Activated effector memory CD4-positive, alpha-beta T cell treated with Interleukin-2 at 50 U/mL for 16 hours (primary cell): ENCODE data around the gene GIGYF1.
"Not testable (repeated sequence)": the region's sequence is repeated elsewhere in the genome, so short reads cannot be mapped to it uniquely, and the experiment has no call there.

Experiments used
- DNase-seq: peaks from one replicate; pipeline ENCODE4 v3.0.0-alpha.2; 2020

GIGYF1 gene

GRCh38 chr7:100708395-100708794, 14.3 kb upstream of the GIGYF1 start:
- DNase-seq: no peak

- no peak for DNase-seq
Measured at GRCh38 chr7:100706672-100707311, 12.7 kb upstream of the GIGYF1 start.

DNA sequence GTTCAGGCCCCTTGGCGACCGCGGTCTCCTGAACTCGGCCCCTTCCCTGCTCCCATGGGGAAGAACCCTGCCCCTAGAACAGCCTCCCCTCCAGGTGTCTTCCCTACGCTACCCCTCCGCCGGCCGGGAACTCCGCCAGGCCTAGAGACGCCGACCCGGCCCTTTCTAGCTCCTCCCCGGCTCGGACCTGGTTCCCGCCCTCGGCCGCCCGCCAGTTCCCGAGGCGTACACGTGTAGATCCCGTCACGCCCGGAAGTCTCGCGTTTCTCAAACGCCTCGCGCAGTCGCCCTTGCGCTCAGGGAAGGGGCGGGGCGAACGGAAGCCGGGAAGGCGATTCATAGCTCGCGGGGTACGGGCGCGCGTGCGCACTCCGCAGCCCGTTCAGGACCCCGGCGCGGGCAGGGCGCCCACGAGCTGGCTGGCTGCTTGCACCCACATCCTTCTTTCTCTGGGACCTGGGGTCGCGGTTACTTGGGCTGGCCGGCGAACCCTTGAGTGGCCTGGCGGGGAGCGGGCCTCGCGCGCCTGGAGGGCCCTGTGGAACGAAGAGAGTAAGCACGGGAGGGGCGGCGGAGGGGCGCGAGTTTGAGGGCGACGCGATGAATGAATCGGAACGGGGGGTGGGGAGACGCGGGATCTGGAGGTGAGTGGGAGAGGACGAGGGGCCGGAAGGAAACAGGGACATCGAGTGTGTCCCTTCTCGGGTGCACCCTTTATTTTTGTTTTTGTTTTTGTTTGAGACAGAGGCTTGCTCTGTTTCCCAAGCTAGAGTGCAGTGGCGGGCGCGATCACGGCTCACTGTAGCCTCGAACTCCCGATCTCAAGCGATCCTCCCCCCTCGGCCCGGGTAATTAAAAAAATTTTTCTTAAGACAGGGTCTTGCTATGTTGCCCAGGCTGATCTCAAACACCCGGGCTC, 12.0 kb upstream of the GIGYF1 start, which contains the start of gene POP7:
TSS of gene POP7 (plus strand) at position 369 of the 919 bp plus-strand sequence. CDS start 710 bp downstream, outside the sequence.
- DNase-seq: peak; percentile 97

DNA sequence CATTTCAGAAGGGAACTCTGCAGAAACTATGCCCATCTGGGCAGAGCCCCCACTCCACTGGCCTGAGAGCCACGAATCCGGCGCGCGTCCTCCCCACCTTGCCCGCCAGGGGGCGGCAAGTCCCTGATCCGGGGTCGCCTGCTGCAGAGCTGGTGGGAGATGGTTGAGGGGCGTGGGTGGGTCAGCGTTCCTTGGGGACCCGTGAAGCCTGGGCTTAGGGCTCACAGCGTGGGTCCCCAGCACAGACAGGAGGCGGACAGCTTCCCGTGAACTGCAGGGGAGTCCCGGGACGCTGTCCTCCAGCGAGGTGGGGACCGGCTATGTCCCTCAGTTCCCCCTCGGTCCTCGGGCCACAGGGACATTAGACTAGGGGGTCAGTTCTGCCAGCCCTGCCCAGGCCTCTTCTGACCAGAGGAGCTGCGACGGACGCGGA, 11.3 kb upstream of the GIGYF1 start:
- DNase-seq: peak; percentile 63

GRCh38 chr7:100701089-100701488, 7.0 kb upstream of the GIGYF1 start:
- DNase-seq: not testable (repeated sequence)

- no peak for DNase-seq
Measured at GRCh38 chr7:100699018-100699417, 5.0 kb upstream of the GIGYF1 start.

- DNase-seq: no peak
Measured at GRCh38 chr7:100696123-100696521, 2.1 kb upstream of the GIGYF1 start.

- no peak for DNase-seq
Measured at GRCh38 chr7:100693312-100694097, 545 bp downstream of the GIGYF1 start.

GRCh38 chr7:100692578-100692961, 1.5 kb downstream of the GIGYF1 start:
- DNase-seq: no peak

DNA sequence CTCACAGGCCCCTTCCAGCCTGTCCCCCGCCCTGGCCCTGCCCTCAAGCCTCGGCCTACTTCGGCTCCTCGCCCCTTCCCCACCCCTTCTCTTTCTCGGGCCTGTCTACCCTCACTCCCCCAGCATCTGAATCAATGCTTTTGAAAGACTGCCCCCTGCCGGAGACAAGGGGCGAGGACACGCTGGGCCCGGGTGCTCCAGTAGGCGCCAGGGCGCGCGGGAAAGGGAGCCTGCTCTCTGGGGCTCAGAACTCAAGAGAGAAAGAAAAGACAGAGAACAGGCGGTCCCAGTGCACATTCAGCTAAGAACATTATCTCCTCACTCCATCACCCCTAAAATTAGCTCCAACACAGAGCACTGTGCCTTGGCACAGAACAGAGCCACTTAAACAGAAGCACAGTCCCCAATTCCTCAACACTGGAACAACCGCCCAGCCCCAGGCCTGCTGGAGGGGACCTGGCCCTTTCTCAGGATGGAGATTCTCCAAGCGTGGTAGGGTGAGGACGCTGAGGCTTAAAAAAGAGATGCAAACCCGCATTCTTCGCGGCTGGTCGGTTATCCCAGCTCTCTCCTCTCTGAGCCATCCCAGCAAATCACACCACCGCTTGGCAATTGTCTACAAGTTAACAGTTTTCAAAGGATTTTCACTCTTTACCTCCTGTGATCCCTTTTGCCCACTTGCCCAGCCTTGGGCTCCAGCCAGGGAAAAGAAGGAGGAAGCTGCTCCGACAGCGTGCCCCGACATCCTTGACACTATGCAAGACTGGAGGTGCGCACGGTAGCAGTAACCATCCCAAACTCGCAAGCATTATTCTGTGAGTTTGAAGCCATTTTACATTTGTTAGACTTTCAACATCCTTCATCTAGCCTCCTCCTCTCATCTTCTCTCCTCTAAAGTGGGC, 2.1 kb downstream of the GIGYF1 start:
- peak; percentile 68 for DNase-seq

GRCh38 chr7:100689230-100690135, 4.6 kb downstream of the GIGYF1 start:
- no peak for DNase-seq

DNA sequence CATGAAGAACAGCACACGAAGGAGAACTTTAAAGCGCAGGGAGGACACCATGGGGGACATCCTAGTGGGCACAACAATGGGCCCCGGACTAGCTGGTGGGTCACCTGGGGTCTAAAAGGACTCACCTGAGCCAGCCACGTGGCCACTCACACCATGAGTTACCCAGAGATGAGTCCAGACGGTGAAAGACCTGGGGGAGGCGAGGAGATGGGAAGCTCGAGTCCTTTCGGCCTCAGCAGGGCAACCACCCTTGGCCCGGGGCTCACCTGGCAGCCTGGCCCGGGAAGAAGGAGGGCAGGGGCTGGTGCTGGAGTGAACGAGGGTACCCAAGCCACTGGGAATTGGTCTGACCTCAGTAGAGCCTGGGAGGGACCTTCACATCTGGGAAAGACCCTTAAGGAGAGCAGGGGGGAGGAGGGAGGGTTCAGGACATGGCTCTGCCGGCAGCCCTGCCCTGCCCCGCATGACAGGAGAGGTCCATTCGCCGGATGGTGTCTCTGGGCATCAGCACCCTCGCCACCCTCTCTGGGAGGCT, 5.7 kb downstream of the GIGYF1 start:
- no peak for DNase-seq

DNA sequence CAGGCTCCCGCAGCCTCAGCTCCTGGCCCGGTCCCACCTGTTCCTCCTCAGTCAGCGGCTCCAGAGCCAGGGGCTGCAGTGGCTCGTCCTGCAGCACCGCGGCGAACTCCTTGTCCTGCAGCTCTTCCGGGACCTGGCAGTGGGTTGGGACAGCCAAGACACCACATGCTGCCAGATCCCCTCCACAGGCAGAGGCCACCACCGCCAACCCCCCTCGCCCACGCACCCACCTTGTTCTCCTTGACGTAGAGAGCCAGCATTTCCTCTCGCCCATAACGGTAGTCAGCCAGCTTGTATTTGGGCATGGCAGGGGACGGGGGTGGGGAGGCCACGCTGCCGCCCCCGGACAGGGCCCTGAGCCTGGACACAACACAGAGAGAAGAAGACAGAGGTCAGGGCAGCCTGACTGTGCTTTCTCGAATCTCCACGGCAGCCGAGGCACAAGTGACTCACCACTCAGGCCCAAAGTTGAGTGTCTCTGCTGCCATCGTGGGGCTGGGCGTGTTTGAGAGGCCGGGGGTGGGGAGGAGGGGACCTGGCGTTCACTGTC, 6.2 kb downstream of the GIGYF1 start:
- DNase-seq: no peak

DNA sequence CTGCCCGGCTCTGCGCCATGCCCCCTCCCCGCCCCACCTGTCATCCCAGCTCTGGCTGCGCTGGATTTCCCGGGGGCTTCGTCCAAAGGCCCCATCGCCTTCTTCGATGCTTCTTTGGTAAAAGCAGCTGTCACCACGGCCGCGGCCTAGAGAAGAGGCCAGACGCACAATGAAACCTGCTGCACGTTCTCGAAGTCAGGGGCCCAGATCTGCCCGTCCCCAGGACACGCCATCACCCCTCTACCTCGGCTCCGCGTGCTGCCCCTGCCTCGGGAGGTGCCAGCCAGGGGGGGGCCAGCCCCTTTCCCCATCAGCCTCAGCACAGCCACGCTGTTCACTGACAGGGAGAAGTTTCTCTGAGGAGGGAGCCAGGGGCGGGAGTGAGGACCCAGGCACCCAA, 6.8 kb downstream of the GIGYF1 start:
- no peak for DNase-seq

DNA sequence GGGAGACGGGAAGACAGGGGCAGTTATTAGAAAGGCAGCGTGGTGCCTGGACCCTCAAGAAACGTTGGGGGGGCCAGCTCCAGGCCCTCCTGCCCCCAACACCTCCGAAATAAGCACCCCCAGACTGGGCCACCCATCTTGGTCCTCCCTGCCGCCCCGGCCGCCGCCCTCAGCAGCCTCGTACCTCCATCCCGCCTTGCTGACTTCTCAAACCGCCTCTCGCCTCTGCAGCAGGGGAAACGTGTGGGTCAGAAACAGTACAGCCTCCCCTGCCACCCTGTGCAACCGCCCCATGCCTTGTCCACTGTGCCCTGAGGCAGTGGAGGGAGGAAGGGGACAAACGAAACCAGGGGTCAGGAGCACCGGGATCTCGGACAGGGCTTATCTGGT, 7.2 kb downstream of the GIGYF1 start:
- DNase-seq: no peak

GRCh38 chr7:100686201-100686821, 7.7 kb downstream of the GIGYF1 start:
- no peak for DNase-seq

DNA sequence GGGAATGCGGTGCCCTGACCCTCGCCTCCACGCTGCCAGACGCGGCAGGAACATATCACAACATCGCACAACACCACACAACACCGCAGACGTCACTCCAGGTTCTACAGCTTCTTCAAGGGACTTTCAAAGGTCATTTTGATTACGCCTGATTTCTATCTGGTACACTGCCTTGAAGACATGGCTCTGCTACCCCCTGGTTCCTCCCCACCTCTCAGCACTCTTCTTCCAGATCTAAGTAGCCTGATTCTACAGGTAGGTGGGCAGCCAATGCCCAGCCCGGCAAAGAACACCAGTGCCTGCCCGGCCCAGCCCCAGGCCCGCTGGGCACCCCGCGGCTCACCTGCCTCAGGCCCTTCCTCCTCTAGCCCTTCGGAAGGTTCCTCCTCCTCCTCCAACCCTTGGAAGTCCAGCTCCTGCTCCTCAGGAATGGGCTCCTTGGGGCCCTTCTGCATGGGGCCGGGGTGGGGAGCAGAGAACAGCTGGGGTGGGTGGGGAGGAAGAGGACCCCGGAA, 8.4 kb downstream of the GIGYF1 start:
- no peak for DNase-seq

DNA sequence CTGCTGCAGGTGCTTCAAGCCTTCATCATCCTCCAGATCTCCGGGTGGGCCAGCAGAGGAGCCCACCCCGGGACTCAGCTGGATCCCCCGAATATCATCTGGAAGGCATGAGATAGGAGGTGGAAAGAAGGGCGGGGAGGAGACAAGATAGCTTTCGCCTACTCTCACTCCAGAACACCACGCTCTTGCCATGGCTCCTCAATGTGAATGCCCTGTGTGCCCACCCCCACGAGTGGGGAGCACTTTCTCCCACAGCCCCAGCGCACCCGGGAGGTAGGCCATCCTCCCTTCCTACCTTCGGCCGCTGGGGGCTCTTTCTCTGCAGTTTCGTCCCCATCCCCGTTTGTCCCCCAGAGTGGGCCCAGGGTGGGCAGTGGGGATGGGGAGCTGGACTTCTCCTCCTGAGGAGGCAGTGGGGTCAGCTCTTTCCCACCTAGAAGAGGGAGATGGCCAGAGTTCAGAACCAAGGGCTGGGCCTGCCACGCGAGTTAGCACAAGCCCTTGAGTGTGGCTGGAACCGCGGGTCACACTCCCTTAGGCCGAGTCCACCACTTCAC, 8.9 kb downstream of the GIGYF1 start:
- DNase-seq: no peak

DNA sequence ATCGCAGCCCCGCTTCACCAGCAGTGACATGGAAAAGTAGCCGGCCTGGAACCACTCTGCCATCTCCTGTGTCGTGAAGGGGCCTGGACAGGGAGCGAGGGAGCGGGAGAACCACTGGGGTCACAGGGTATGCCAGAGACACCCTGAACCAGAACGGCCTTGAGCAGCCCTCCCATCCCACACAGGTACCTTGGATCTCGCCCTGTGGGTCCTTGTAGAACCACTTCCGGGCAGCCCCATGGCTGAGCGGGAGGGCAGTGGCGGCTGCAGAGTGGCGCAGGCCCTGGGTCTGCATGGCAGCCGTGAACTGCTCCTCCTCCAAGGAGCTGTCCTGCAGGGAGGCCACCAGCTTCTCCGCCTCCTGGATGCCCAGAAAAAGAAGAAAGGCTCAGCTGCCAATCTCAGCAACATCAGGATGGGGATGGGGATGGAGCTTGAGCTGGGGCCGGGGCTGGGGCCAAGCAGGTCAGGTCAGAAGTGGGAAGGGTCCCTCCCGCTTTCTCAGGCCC, 9.5 kb downstream of the GIGYF1 start:
- DNase-seq: no peak
